Breast epithelium (tissue), 4 donors: ENCODE measurements around the gene DSG2. TPM values are rescaled to one million over a fixed set of nuclear protein-coding genes. Genes with fewer than 3 reads are reported as not detected.

Source experiments
- DNase-seq, 2 donors: peaks; one replicate each; pipeline ENCODE4 v3.0.0-alpha.2; 2019; ENCODE audit warnings: low spot score in 2 of 2
- H3K27ac ChIP-seq, 2 donors: fragments of 200-600 bp; sonication (generic) in 1 of 2; one replicate each; pipeline ENCODE4 v1.5.1; 2016 to 2019; ENCODE audit warnings: mild to moderate bottlenecking in 1 of 2
- H3K27me3 ChIP-seq, 2 donors: fragments of 200-600 bp; sonication (generic) in 1 of 2; one replicate each; pipeline versions ENCODE4 v1.5.1 to v1.6.0; 2017 to 2019; ENCODE audit warnings: control low read depth in 1 of 2, mild to moderate bottlenecking in 1 of 2
- H3K36me3 ChIP-seq: fragments of 200-600 bp; one replicate; pipeline ENCODE4 v1.5.1; 2019
- H3K4me1 ChIP-seq, 2 donors: fragments of 200-600 bp; sonication (generic); one replicate each; pipeline ENCODE4 v1.5.1; 2016 to 2019; ENCODE audit warnings: control low read depth in 1 of 2
- H3K4me3 ChIP-seq, 3 donors: fragments of 200-600 bp; sonication (generic); 1 replicate in 2 of 3; 2 replicates in 1 of 3; pipeline ENCODE4 v1.5.1; 2016 to 2019; ENCODE audit warnings: mild to moderate bottlenecking in 3 of 3, moderate library complexity in 2 of 3
- H3K9me3 ChIP-seq, 2 donors: fragments of 200-600 bp; sonication (generic) in 1 of 2; one replicate each; pipeline ENCODE4 v1.5.1; 2016 to 2019; ENCODE audit warnings: control low read depth in 1 of 2
- POLR2A ChIP-seq: fragments of 450-650 bp; IDR thresholded peaks from one replicate; pipeline ENCODE4 v1.6.1; 2016; ENCODE audit warnings: antibody characterized with exemption, mild to moderate bottlenecking, moderate library complexity
- POLR2AphosphoS5 ChIP-seq, 3 donors: sonication (generic); formaldehyde crosslinking; IDR thresholded peaks; one replicate each; pipeline ENCODE4 v1.6.1; 2017; ENCODE audit warnings: antibody characterized with exemption in 3 of 3
- intact Hi-C: fragments of 100-400 bp; cut with DNase I; formaldehyde crosslinking; loops from one replicate; pipeline ENCODE4 v1.15.1; 2023; ENCODE audit warnings: low total_unique reads
- total RNA-seq, 3 donors: library from RNA; depleted of rRNA; stranded (reverse); fragments of >200 nt; gene quantifications; one replicate each; pipeline ENCODE4 v1.1.0, GENCODE V29; 2016
- TF ChIP-seq, protein P1 (sequence below), 3 donors: fragments of 450-650 bp; IDR thresholded peaks; one replicate each; pipeline ENCODE4 v1.5.1; 2016 to 2017; ENCODE audit warnings: antibody characterized with exemption in 3 of 3, mild to moderate bottlenecking in 3 of 3, moderate library complexity in 3 of 3

The DSG2 gene
- total RNA-seq, 3 donors from 2014 or later = 14.1 to 125 (median 61.3) TPM

- no peaks in the 10 kb centered on the region for H3K36me3 ChIP-seq
- no peaks in the 10 kb centered on the region for H3K27me3 ChIP-seq
- H3K9me3 ChIP-seq = no peaks in the 10 kb centered on the region
- H3K4me3 ChIP-seq = no peak overlapping the region
- intact Hi-C loops = loop anchor here (10.0 kb wide), 1 partner anchor 170 kb away; no protein-coding TSS in a partner anchor
- no peak for DNase-seq
- no peak for TF ChIP-seq POLR2A
- TF ChIP-seq, protein P1, sequence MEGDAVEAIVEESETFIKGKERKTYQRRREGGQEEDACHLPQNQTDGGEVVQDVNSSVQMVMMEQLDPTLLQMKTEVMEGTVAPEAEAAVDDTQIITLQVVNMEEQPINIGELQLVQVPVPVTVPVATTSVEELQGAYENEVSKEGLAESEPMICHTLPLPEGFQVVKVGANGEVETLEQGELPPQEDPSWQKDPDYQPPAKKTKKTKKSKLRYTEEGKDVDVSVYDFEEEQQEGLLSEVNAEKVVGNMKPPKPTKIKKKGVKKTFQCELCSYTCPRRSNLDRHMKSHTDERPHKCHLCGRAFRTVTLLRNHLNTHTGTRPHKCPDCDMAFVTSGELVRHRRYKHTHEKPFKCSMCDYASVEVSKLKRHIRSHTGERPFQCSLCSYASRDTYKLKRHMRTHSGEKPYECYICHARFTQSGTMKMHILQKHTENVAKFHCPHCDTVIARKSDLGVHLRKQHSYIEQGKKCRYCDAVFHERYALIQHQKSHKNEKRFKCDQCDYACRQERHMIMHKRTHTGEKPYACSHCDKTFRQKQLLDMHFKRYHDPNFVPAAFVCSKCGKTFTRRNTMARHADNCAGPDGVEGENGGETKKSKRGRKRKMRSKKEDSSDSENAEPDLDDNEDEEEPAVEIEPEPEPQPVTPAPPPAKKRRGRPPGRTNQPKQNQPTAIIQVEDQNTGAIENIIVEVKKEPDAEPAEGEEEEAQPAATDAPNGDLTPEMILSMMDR (IDR thresholded peaks at IDR 0.05) = no peak
- no peak overlapping the region for H3K27ac ChIP-seq
- H3K4me1 ChIP-seq = no peaks in the 10 kb centered on the region
Observed at GRCh38 chr18:31554776-31555175, 56.8 kb downstream of the DSG2 start.

GRCh38 chr18:31555971-31556747, 58.2 kb downstream of the DSG2 start:
- TF ChIP-seq, protein P1 (IDR thresholded peaks at IDR 0.05) = peak; percentile 48 to 83 (median 78)
- TF ChIP-seq POLR2AphosphoS5 (IDR thresholded peaks at IDR 0.05) = no peak
- intact Hi-C loops = loop anchor here (10.0 kb wide), 1 partner anchor 169 kb away; no protein-coding TSS in a partner anchor
- Histone ChIP-seq H3K27me3 (no peaks in the 10 kb centered on the region), H3K36me3 (no peaks in the 10 kb centered on the region), H3K4me1 (no peaks in the 10 kb centered on the region), H3K4me3 (no peak overlapping the region), H3K9me3 (no peaks in the 10 kb centered on the region), H3K27ac (no peak overlapping the region)
- DNase-seq = no peak

- no peak overlapping the region for H3K27ac ChIP-seq
- no peaks in the 10 kb centered on the region for H3K36me3 ChIP-seq
- intact Hi-C loops = loop anchor here (10.0 kb wide), 1 partner anchor 167 kb away; no protein-coding TSS in a partner anchor
- H3K27me3 ChIP-seq = no peaks in the 10 kb centered on the region
- no peak for DNase-seq
- TF ChIP-seq POLR2AphosphoS5 (IDR thresholded peaks at IDR 0.05) (no peak), POLR2A (no peak)
- TF ChIP-seq, protein P1 (IDR thresholded peaks at IDR 0.05) = no peak
- H3K9me3 ChIP-seq = no peaks in the 10 kb centered on the region
- H3K4me1 ChIP-seq = no peaks in the 10 kb centered on the region
- no peak overlapping the region for H3K4me3 ChIP-seq
Observed at GRCh38 chr18:31557446-31557845, 59.5 kb downstream of the DSG2 start.

- H3K4me3 ChIP-seq = no peak overlapping the region
- no peak for DNase-seq
- intact Hi-C loops = loop anchor here (10.0 kb wide), 1 partner anchor 166 kb away; no protein-coding TSS in a partner anchor
- H3K27ac ChIP-seq = no peak overlapping the region
- no peaks in the 10 kb centered on the region for H3K9me3 ChIP-seq
- no peaks in the 10 kb centered on the region for H3K4me1 ChIP-seq
- no peak for TF ChIP-seq POLR2A
- TF ChIP-seq, protein P1 (IDR thresholded peaks at IDR 0.05) = no peak
- TF ChIP-seq POLR2AphosphoS5 (IDR thresholded peaks at IDR 0.05) = no peak
- no peaks in the 10 kb centered on the region for H3K27me3 ChIP-seq
- no peaks in the 10 kb centered on the region for H3K36me3 ChIP-seq
Observed at GRCh38 chr18:31558567-31558966, 60.6 kb downstream of the DSG2 start.

DNA sequence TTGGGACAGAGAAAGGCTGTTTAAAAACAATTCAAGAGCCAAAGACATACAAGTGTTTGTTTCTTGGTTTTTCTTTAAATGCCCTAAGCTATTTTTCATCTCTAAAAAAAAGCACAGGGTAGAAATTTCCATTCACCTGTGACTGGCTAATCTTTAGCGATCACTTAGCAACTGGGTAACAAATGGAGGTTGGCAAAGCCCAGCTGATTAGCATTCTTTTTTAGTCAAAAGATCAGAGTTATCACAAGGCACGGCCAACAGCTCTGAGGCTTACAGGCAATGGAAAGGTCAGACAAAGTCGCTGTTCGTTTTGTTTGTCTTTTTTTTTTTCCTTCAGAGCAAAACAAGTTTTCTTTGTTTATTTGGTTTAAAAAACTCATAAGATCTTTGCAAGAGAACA, 64.7 kb downstream of the DSG2 start:
- H3K36me3 ChIP-seq = no peaks in the 10 kb centered on the region
- DNase-seq = no peak
- intact Hi-C loops = no loop called here

More for the DNA sequence above, 64.7 kb downstream of the DSG2 start:
- no peaks in the 10 kb centered on the region for H3K4me1 ChIP-seq
- no peaks in the 10 kb centered on the region for H3K9me3 ChIP-seq
- no peak overlapping the region for H3K4me3 ChIP-seq
- TF ChIP-seq POLR2AphosphoS5 (IDR thresholded peaks at IDR 0.05) = no peak
- H3K27me3 ChIP-seq = no peaks in the 10 kb centered on the region
- no peak overlapping the region for H3K27ac ChIP-seq
